Kasumi-1 (cell line): ENCODE measurements around the gene RPS6KA5.
"Not testable (repeated sequence)": the region's sequence is repeated elsewhere in the genome, so short reads cannot be mapped to it uniquely, and the experiment has no call there.

Experiments used
- DNase-seq, 2 experiments: peaks; one replicate each; lab custom pipeline; 2025; lab: John Stamatoyannopoulos, UW

Gene RPS6KA5

DNA sequence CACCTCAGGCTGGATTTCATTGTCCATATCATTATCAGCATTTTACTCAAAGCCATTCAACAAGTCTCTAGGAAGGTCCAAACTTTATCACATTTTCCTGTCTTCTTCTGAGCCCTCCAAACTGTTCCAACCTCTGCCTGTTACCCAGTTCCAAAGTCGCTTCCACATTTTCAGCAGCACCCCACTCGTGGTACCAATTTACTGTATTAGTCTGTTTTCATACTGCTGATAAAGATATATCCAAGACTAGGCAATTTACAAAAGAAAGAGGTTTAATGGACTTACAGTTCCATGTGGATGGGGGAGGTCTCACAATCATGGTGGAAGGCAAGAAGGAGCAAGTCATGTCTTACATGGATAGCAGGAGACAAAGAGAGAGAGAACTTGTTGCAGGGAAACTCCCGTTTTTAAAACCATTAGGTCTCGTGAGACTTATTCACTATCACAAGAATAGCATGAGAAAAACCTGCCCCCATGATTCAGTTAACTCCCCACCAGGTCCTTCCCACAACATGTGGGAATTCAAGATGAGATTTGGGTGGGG, 121.1 kb downstream of the RPS6KA5 start:
- DNase-seq = not testable (repeated sequence)

DNA sequence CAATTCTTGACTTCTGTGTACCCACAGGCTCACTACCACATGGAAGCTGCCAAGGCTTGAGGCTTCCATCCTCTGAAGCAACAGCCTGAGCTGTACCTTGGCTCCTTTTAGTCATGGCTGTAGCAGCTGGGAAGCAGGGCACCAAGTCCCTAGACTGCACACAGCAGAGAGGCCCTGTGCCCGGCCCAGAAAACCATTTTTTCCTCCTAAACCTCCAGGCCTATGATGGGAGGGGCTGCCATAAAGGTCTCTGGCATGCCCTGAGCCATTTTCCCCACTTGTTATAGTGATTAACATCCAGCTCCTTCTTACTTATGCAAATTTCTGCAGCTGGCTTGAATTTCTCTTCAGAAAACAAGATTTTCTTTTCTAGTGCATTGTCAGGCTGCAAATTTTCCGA, 121.8 kb downstream of the RPS6KA5 start:
- DNase-seq = no peak

DNA sequence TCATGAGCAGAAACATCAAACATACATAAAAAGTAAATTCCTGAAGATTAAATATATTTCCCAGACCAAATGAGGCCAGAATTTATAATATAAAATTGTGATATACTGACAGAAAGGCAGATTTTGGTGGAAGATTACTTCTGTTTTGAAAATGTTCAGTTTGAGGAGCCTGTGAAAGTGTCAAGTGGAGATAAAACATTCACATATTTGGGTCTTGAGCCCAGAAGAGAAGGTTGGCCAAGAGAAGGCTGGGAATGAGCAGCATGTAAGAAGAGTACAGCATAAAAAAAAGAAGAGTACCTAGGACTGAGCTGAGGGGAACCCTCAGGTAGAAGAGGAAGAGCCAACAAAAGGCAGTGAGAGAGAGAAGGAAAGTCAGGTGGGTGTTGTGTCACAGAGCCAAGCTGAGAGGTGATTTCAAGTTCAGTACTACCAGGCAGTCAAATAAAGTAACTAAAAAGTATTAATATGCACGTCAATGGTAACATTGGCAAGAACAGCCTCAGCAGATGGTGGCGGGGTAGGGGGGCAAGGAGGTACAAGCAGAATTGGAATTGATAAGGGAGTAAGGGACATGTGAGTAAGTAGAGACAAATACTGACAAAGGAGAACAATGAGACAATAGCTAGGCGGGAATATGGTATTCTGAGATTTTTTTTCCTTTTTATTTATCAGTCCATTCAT, 123.5 kb downstream of the RPS6KA5 start:
- DNase-seq = no peak

DNA sequence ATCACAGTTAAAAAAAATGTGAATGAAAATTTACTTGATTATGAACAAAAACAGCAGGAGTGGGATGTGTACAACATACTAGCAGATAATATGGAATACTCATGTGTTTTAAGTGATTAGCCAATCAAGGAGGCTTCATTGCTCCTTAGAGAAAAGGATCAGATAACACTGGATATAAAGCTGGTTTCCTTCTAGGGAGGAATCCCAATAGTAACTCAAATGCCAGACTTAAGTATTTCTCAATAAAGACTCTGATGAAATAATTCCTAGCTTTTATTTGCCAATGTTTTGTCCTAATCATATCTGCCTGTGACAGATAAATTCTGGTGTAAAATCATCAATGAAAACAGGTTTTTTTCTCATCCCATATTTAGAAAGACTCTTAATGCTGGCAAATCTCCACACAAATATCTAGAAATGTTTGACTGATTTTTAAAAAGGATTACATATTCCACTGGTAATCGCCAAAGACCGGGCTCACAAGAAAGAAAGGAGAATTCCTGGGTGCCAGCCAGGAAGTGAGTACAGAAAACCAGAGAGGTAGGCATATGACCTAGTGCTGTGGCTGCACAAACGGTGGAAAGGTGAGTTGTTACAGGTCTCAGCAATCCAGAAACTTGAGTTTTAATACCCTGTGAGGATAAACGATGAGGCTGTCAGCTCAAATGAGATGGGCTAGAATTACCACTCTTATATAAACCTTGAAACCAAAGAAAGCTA, 135.7 kb downstream of the RPS6KA5 start:
- DNase-seq = no peak

DNA sequence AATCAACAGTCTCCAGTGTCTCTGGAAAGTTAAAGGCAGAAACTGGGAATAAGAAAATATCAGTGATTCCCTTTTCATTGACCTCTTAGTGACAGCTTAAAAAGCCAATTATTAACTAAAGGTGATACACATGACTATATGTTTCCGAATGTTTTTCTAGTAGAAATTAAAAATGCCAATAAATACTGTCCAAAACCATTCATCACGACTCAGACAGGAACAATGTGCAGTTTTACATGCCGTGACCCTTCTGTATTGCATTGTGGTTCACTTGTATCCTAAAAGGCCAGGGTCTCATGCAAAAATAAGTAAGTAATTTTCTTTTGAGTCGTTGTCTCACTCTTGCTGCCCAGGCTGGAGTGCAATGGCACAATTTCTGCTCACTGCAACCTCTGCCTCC, 138.3 kb downstream of the RPS6KA5 start:
- no peak for DNase-seq

DNA sequence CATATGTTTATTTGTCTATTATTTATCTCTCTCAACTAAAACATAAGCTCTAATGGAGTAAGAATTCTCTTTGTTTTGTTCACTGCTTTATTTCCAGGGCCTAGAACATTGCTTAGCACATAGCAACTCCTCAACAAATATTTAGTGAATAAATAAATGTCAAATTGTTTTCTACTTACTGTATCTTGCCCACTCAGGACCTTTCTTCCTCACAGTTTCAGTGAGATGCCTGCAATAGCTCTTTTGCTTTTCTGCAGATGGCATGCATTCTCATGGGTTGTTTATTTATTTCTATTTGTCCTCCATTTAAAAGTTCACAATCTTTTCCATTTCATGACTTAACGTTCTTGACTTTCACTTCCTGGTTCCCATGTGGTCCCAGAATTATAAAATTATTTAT, 149.3 kb downstream of the RPS6KA5 start:
- DNase-seq = no peak

DNA sequence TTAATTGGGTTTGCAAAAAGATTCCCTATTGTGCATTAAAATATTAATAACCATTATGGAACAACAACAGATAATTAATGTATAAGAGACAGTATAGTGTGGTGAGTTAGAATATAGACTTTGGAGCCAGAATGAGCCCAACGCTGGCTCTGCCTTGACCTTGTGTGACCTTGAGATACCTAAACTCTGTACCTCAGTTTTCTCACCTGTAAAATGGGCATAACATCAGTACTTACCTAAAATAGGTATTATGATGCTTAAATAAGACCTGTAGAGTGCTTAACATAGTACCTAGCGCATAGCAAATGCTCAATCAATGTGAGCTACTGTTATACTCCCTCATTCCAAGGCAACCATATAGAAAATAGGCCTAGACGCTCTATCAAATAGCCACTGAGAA, 153.3 kb downstream of the RPS6KA5 start:
- no peak for DNase-seq

DNA sequence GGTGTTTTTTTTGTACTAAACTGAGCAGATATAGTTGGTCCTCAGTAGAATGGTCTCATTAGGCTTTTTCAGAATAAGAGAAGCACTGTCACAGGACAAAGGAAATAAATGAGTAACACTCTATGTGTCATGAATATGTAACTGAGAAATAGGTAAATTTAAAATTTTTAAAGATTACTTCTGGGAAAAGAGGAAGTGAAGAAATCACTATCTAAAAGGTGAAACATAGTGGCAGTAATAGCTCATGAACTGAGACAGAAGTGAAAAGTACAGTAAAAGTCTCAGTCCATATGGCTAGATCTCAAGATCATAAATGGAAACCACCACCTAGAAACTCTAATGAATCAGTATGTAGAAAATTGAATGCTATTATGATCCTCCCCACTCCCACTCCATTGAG, 154.9 kb downstream of the RPS6KA5 start:
- no peak for DNase-seq

DNA sequence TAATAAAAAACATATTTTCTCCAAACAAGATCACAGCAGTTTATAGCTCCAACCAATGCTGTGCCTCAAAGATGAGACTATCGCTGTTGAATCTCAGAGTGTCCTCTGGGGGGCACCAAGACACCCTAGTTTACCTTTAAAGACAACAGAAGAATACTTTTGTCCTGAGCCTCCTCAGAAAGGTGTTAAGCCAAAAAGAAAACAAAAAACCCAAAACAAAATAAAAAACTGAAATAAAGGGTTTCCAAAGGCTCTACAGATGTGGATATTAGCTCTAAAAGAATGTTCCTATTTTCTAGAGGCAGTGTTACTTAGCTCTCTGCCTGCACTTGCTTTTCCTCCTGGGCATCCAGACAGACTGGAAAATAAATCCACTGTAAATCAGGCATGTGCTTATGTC, 157.3 kb downstream of the RPS6KA5 start:
- DNase-seq = peak; percentile 30 to 74

DNA sequence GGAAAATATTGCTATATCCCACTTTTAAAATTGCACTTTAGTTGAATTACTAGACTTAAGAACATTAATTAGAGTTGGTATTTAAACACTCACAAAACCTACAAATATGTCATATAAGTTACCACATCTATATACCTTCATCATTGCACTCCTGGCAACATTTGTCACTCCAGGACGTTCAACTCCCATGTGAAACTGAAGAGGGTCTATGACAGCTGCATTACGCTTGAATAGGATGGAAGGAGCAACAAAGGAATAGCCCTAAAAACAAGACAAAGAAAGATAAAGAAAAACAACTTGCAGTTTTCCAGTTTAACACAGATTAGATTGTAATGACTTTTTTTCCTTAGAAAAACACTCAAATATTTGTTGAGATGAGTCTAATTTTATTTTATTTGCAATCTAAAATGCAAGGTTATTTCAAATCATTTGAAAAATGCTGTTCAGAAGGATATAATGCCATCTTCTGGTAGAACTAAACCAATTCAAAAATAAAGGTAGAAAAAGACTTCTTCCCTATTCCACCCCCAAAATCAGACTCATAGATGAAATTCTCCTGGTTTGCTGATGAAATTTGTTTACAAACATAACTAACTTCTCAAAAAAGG, 159.9 kb downstream of the RPS6KA5 start:
- peak in 1 of 2 experiments; percentile 43 for DNase-seq

DNA sequence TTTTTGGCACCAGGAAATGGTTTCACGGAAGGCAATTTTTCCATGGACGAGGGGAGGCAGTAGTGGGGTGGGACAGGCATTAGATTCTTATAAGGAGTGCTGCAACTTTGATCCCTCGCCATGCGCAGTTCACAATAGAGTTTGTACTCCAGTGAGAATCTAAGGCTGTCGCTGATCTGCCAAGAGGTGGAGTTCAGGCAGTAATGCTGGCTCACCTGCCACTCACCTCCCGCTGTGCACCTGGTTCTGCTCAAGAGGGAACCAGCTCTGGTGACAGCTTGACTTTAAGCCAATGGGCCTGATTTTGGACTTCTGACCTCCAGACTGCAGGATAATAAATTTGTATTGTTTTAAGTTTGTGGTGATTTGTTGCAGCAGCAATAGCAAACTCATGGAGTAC, 163.4 kb downstream of the RPS6KA5 start:
- DNase-seq = no peak

DNA sequence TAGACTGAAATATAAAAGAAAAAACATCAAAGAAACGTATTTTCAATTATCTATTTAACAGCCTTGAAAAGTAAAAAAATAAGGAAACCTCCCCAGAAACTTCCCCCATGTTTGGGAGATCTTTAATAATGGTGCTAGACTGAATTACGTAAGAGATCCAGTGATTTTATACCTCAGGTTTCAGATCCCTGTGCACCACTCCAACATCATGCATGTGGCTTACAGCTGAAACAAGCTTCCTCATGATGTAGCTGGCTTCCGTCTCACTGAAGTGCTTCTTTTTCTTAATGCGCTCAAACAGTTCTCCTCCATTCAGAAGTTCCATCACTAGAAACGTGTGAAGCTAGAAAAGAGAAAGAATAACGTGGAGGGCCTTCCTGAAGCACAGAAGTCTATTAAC, 166.2 kb downstream of the RPS6KA5 start:
- DNase-seq = no peak

DNA sequence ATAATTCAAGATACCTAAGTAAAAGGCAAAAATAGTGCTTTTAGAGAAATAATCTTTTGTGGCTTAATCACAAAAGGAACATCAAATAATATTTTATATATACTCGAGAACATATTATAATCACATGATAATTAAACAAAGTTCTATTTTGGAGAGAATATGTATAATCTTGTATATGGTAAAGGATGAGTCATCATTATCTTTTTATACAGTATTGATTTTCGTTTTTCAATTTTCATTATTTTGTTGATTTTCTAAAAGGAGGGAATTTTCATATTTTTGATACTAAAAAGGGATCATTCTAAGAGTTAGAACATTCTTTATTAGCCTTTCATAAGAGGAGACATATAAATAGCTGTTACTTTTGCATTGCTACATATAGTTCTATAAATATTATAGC, 166.9 kb downstream of the RPS6KA5 start:
- no peak for DNase-seq

DNA sequence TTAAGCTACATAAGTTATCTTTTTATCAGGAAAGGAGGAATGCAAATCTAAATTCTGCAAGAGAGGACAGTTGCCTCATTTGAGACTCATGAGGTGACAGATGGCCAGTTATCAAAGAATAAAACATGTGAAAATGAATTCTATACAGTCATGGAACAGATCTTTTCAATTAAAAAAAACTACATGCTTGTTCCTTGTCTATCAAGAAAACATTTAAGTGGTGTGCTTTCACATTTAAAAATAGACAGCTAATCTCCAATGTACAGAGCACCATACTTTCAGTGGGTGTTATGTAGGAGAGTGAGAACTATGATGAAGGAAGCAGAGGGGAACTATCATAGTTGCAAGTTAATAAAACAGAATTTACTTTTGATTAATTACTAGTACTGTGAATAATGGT, 167.5 kb downstream of the RPS6KA5 start:
- no peak for DNase-seq

DNA sequence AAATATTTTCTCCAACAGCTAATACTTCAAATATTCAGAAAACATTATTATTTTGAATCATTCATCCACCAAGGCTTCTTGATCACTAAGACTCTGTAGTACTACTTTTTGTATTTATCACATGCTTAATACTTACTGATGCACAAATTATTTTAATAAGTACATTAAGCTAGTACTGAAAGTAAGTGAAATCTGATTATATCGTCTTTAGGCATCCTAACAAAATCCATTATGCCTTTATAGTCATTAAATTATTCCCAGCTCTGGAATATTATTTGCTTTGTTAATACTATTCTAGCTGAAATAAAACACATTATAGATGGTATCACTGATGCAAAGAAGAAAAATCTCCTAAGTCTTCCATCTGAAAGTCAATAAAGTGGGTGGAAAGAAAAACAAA, 169.1 kb downstream of the RPS6KA5 start:
- no peak for DNase-seq

DNA sequence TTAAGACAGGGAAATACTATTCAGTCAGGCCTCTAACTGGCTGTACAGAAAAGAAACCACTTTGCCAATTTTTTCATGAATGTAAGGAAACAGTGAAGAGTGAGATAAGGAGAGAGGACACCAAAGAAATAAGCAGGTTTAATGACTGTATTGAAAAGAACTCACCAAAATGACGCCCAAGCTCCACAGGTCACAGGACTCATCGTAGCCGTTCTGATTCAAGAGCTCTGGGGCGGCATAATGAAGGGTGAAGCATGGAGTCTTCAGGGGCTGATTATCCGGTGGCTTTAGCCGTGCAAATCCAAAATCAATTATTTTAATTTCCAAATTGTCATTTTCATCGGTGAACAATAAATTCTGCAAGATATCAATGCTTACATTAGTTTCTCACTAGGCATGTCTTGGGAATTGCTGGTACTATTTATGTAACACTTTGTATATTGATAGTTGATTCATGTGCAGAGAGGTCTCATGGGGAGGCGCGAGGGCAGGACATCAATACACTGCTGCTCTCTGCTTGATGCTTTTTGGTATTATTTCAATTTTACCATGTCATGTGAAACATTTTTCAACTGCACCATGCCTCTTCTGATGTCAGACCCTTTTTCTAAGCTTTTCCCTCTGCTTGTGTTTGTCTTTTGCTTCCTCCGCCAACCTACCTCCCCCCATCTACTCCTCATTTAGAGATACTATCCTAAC, 170.0 kb downstream of the RPS6KA5 start:
- DNase-seq = no peak

DNA sequence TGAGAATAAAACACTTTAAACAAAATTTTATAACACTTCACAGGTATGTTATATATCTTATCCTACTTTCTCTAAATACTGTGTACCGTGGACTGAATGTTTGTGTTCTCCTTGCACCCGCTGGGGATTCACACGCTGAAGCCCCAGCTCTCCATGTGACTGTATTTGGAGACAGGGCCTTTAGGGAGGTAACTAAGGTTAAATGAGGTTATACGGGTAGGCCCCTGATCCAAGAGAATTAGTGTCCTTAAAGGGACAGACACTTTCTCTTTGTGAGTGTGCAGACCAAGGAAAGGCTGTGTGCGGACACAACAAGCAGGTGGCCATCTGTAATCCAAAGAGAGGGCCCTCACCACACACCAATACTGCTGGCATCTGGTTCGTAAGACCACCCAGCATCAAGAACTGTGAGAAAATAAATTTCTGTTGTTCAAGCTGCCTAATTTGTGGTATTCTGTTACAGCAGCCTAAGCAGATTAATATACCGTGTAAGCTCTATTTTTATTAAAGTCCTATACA, 174.1 kb downstream of the RPS6KA5 start:
- DNase-seq = no peak

DNA sequence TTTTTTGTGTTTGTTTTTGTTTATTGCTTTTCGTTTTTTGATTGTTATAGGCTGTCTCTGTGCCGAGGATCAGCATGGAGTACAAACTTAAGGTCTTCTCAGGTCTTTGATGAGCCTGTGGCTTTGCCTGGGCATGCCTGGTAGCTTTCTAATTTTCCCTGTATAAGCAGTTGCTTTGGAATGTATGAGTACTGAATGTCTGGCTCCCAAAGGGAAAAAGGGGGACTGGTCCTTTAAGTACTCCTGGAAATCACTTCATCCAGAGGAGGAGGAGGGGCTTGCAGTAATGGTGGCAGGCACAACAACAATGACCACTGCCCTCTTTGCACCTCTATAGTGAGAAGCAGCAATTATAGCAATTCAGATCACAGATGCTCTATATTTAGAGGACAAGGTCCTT, 176.7 kb downstream of the RPS6KA5 start:
- no peak for DNase-seq

DNA sequence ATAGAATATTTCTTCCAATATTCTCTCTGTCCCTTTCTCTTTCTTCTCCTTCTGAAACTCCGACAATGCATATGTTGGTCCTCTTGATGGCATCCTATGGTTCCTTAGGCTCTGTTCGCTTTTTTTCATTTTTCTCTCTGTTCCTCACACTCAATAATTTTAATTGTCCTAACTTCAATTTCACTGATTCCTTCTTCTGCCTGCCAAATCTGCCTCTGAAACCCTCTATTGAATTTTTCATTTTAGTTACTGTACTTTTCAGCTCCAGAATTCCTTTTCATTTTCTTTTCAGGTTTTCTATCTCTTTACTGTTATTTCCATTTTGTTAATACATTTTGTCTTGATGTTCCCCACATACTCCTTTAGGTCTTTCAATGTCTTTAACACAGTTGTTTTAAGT, 177.2 kb downstream of the RPS6KA5 start:
- DNase-seq = no peak

DNA sequence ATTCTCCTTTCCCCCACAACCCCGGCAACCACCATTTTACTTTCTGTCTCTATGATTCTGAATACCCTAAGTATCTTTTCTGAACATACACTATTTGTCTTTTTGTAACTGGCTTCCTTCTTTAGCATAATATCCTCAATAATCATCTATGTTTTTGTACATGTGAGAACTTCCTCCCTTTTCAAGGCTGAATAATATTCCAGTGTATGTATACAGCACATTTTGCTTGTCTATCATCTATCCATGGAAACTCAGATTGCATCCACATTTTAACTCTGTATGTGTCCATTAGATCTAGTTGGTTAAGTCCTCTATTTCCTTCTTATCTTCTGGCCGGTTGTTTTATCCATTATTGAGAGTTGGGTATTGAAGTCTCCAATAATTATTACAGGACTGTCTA, 180.2 kb downstream of the RPS6KA5 start:
- DNase-seq = no peak

DNA sequence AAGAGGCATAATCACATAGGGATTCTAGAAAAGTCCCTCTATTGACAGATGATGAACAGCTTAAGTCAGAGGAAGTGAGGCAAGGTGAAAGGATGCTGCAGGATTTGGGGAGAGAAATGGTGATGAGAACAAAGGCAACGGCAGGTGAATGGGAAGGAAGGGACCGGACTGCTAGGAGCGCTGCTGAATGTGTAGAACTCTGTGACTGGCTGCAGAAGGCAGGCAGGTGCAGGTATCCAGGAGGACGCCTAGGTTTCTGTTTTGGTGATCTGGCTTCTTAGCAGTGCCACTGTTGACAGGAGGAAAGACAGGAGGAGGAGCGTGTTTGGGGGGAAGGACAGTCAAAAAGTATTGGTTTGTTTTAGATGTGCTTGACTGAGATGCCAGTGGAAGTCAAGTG, 185.8 kb downstream of the RPS6KA5 start:
- DNase-seq = no peak

DNA sequence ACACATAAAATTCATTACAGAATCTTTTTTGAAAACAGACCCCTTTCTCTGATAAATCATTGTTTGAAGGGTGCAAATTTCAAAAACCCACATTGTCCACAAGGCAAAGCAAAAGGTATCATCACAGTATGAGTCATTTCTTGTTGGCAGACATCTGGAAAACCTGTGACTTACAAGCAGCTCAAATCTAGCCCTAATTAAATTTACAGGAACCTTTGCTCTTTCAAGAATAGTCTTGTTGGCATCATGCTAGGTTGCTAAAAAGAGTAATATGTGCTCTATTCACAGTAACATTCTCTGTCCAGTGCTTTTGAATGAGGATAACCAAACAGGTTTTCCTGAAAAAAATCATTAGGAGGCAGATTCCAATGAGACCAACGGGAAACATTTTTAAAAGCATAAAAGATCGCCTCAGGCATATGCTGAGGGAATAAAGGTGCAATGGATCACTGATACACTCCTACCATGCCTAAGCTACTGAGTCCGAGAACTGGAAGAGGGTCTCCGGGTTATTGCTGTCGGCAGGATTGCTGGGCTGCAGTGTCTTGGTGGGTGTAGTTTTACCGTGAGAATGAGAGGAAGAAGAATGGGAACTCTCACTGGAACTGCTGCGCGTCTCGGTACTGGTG, 188.7 kb downstream of the RPS6KA5 start:
- no peak for DNase-seq
